GM19468 (cell line): ENCODE measurements around the gene ITPR1.

Experiments
- ATAC-seq: cut with Tn5 transposase; IDR thresholded peaks from one replicate; pipeline ENCODE4 v1.9.1; 2021; ENCODE audit warnings: mild to moderate bottlenecking, moderate library complexity, moderate number of reproducible peaks; ENCODE audit not compliant: unreplicated experiment; ENCODE audit errors: extremely low read depth

The ITPR1 gene

GRCh38 chr3:4529876-4530588 lies 36.9 kb downstream of the ITPR1 start:
- no peak for ATAC-seq

- no peak for ATAC-seq
Measured at GRCh38 chr3:4531478-4532025, 38.4 kb downstream of the ITPR1 start.

- no peak for ATAC-seq
Measured at GRCh38 chr3:4532535-4533112, 39.5 kb downstream of the ITPR1 start.

GRCh38 chr3:4533489-4534443 lies 40.6 kb downstream of the ITPR1 start:
- no peak for ATAC-seq

- ATAC-seq, result no peak
Measured at GRCh38 chr3:4534906-4535305, 41.8 kb downstream of the ITPR1 start.

- no peak for ATAC-seq
Measured at GRCh38 chr3:4536260-4536659, 43.1 kb downstream of the ITPR1 start.

GRCh38 chr3:4540267-4540666 lies 47.1 kb downstream of the ITPR1 start:
- ATAC-seq, result no peak

- no peak for ATAC-seq
Measured at GRCh38 chr3:4543110-4543509, 50.0 kb downstream of the ITPR1 start.

GRCh38 chr3:4546346-4547178 lies 53.4 kb downstream of the ITPR1 start:
- no peak for ATAC-seq

- ATAC-seq, result no peak
Measured at GRCh38 chr3:4547799-4548198, 54.7 kb downstream of the ITPR1 start.

GRCh38 chr3:4548356-4548755 lies 55.2 kb downstream of the ITPR1 start:
- ATAC-seq, result no peak

GRCh38 chr3:4548780-4549179 lies 55.6 kb downstream of the ITPR1 start:
- no peak for ATAC-seq

- no peak for ATAC-seq
Measured at GRCh38 chr3:4549896-4550295, 56.7 kb downstream of the ITPR1 start.

- ATAC-seq, result no peak
Measured at GRCh38 chr3:4551051-4551711, 58.0 kb downstream of the ITPR1 start.

GRCh38 chr3:4551794-4552442 lies 58.8 kb downstream of the ITPR1 start:
- no peak for ATAC-seq

GRCh38 chr3:4552811-4553210 lies 59.7 kb downstream of the ITPR1 start:
- ATAC-seq, result no peak

- ATAC-seq, result no peak
Measured at GRCh38 chr3:4561661-4562060, 68.5 kb downstream of the ITPR1 start.

GRCh38 chr3:4562595-4562994 lies 69.4 kb downstream of the ITPR1 start:
- no peak for ATAC-seq

- ATAC-seq, result no peak
Measured at GRCh38 chr3:4564270-4564669, 71.1 kb downstream of the ITPR1 start.
